WI38 (cell line): Measurements from ENCODE around the gene ARHGEF16.

Experiments used
- H3K4me3 ChIP-seq: 2 replicates; pipeline ENCODE4 v1.5.1; 2011; ENCODE audit warnings: low read depth, mild to moderate bottlenecking, control low read depth, low read length
- CTCF ChIP-seq: IDR thresholded peaks from 2 replicates; pipeline ENCODE4 v1.5.1; 2012; ENCODE audit warnings: low read depth, mild to moderate bottlenecking, control low read depth, low read length

The ARHGEF16 gene

GRCh38 chr1:3502641-3503524 is 48.4 kb downstream of the ARHGEF16 start:
- H3K4me3 ChIP-seq: no peak overlapping the region
- TF ChIP-seq CTCF: no peak

- H3K4me3 ChIP-seq: no peak overlapping the region
- no peak for TF ChIP-seq CTCF
Observed at GRCh38 chr1:3503525-3503886, 49.0 kb downstream of the ARHGEF16 start.

- TF ChIP-seq CTCF: no peak
- no peak overlapping the region for H3K4me3 ChIP-seq
Observed at GRCh38 chr1:3504151-3504821, 49.8 kb downstream of the ARHGEF16 start.

- no peak for TF ChIP-seq CTCF
- H3K4me3 ChIP-seq: no peak overlapping the region
Observed at GRCh38 chr1:3504822-3505153, 50.3 kb downstream of the ARHGEF16 start.

- H3K4me3 ChIP-seq: no peak overlapping the region
- TF ChIP-seq CTCF: no peak
Observed at GRCh38 chr1:3505161-3505560, 50.7 kb downstream of the ARHGEF16 start.

GRCh38 chr1:3506041-3506440 is 51.6 kb downstream of the ARHGEF16 start:
- no peak overlapping the region for H3K4me3 ChIP-seq
- TF ChIP-seq CTCF: no peak

GRCh38 chr1:3506943-3507342 is 52.5 kb downstream of the ARHGEF16 start:
- TF ChIP-seq CTCF: no peak
- no peak overlapping the region for H3K4me3 ChIP-seq
